ENCODE results near the gene CBFB.

GRCh38 chr16:67087291-67087690 is 58.3 kb downstream of the CBFB start:
- no peak for TF ChIP-seq ZNF274 (IDR thresholded peaks at IDR 0.05; ENCODE audit: low read depth, low read length)
- TF ChIP-seq YY1 (IDR thresholded peaks at IDR 0.05; ENCODE audit: insufficient read depth, insufficient read length) = no peak
- TF ChIP-seq SUZ12 (IDR thresholded peaks at IDR 0.05; ENCODE audit: extremely low read depth, insufficient read depth, insufficient read length) = no peak

Data from NT2/D1 (cell line).